Vagina (tissue), 2 donors: ENCODE results near the gene EIF4G1.

Experiments used
- POLR2A ChIP-seq, 2 donors: fragments of 450-650 bp; IDR thresholded peaks; one replicate each; pipeline ENCODE4 v1.6.1; 2017; ENCODE audit warnings: antibody characterized with exemption in 2 of 2, mild to moderate bottlenecking in 2 of 2, moderate library complexity in 2 of 2
- TF ChIP-seq, protein P1 (sequence below), 3 experiments: fragments of 450-650 bp in 2 of 3; fragments of 200-600 bp in 1 of 3; sonication (generic) in 1 of 3; IDR thresholded peaks; one replicate each; pipeline ENCODE4 v1.5.1; 2017 to 2019; ENCODE audit warnings: antibody characterized with exemption in 3 of 3, mild to moderate bottlenecking in 2 of 3, moderate library complexity in 2 of 3

DNA sequence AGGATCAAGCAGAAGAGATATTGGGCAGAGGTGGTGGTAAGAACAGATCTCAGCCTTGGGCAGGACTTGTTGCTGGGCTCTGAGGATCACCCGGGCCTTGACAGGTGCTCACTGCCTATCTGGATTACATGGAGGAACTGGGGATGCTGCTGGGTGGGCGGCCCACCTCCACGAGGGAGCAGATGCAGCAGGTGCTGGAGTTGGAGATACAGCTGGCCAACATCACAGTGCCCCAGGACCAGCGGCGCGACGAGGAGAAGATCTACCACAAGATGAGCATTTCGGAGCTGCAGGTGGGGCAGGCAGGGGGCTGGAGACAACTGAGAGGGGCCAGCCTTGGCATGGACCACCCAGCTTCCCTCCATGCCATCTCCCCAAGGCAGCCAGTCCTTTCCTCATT lies 30.7 kb upstream of the EIF4G1 start:
- TF ChIP-seq, protein P1, sequence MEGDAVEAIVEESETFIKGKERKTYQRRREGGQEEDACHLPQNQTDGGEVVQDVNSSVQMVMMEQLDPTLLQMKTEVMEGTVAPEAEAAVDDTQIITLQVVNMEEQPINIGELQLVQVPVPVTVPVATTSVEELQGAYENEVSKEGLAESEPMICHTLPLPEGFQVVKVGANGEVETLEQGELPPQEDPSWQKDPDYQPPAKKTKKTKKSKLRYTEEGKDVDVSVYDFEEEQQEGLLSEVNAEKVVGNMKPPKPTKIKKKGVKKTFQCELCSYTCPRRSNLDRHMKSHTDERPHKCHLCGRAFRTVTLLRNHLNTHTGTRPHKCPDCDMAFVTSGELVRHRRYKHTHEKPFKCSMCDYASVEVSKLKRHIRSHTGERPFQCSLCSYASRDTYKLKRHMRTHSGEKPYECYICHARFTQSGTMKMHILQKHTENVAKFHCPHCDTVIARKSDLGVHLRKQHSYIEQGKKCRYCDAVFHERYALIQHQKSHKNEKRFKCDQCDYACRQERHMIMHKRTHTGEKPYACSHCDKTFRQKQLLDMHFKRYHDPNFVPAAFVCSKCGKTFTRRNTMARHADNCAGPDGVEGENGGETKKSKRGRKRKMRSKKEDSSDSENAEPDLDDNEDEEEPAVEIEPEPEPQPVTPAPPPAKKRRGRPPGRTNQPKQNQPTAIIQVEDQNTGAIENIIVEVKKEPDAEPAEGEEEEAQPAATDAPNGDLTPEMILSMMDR (IDR thresholded peaks at IDR 0.05): no peak
- no peak for TF ChIP-seq POLR2A (IDR thresholded peaks at IDR 0.05)
